ACHN (cell line): ENCODE data around the gene CLEC6A.
"Not testable (repeated sequence)": the region's sequence is repeated elsewhere in the genome, so short reads cannot be mapped to it uniquely, and the experiment has no call there.

Source experiments
- DNase-seq: peaks from one replicate; pipeline ENCODE4 v3.0.0-alpha.2; 2015
- in situ Hi-C: cut with HindIII; loops from 2 replicates; pipeline ENCODE4 v1.10.0; 2017; ENCODE audit warnings: low sequenced_read_pairs, low pct_ligation_motif_present, low pct_unique_long_range_greater_than_20kb

Gene CLEC6A

GRCh38 chr12:8491646-8492530 is 36.1 kb downstream of the CLEC6A start:
- in situ Hi-C loops: no loop called here
- no peak for DNase-seq

GRCh38 chr12:8493084-8493483 is 37.3 kb downstream of the CLEC6A start:
- DNase-seq: no peak
- in situ Hi-C loops: no loop called here

GRCh38 chr12:8495671-8496070 is 39.9 kb downstream of the CLEC6A start:
- in situ Hi-C loops, DNase-seq: not testable (repeated sequence)

- DNase-seq, in situ Hi-C loops: not testable (repeated sequence)
Measured at GRCh38 chr12:8496074-8496473, 40.3 kb downstream of the CLEC6A start.

GRCh38 chr12:8499616-8500015 is 43.9 kb downstream of the CLEC6A start:
- in situ Hi-C loops: no loop called here
- DNase-seq: no peak

GRCh38 chr12:8501720-8502119 is 46.0 kb downstream of the CLEC6A start:
- no peak for DNase-seq
- in situ Hi-C loops: no loop called here

GRCh38 chr12:8504351-8504750 is 48.6 kb downstream of the CLEC6A start:
- in situ Hi-C loops: no loop called here
- no peak for DNase-seq

- no peak for DNase-seq
- in situ Hi-C loops: no loop called here
Measured at GRCh38 chr12:8507596-8507995, 51.8 kb downstream of the CLEC6A start.

GRCh38 chr12:8508223-8508622 is 52.5 kb downstream of the CLEC6A start:
- in situ Hi-C loops: no loop called here
- no peak for DNase-seq

- DNase-seq: no peak
- in situ Hi-C loops: no loop called here
Measured at GRCh38 chr12:8508910-8509841, 53.4 kb downstream of the CLEC6A start.

- DNase-seq: no peak
- in situ Hi-C loops: no loop called here
Measured at GRCh38 chr12:8513256-8513655, 57.5 kb downstream of the CLEC6A start, which contains the start of gene CLEC4D. CLEC4D (plus strand) TSS chr12:8513503; CDS start chr12:8513733, 230 bp downstream.

GRCh38 chr12:8517971-8518370 is 62.2 kb downstream of the CLEC6A start:
- no peak for DNase-seq
- in situ Hi-C loops: no loop called here

- in situ Hi-C loops: no loop called here
- DNase-seq: no peak
Measured at GRCh38 chr12:8519171-8519570, 63.4 kb downstream of the CLEC6A start.

- no peak for DNase-seq
- in situ Hi-C loops: no loop called here
Measured at GRCh38 chr12:8527250-8528130, 71.7 kb downstream of the CLEC6A start.
